Uterus (tissue), 4 donors: Measurements from ENCODE around the gene LBHD1. TPM values are rescaled to one million over a fixed set of nuclear protein-coding genes. Genes with fewer than 3 reads are reported as not detected.

ENCODE experiments used
- DNase-seq, 2 donors: peaks; one replicate each; pipeline ENCODE4 v3.0.0-alpha.2; 2019 to 2020
- H3K27ac ChIP-seq, 2 donors: fragments of 200-600 bp; sonication (generic); 1 replicate in 1 of 2; 2 replicates in 1 of 2; pipeline ENCODE4 v1.5.1; 2016 to 2018
- H3K27me3 ChIP-seq, 2 donors: fragments of 200-600 bp; sonication (generic); one replicate each; pipeline ENCODE4 v1.5.1; 2018 to 2019; ENCODE audit warnings: control low read depth in 1 of 2
- H3K36me3 ChIP-seq, 2 donors: fragments of 200-600 bp; sonication (generic); one replicate each; pipeline ENCODE4 v1.5.1; 2019; ENCODE audit warnings: control low read depth in 1 of 2
- H3K4me1 ChIP-seq, 2 donors: fragments of 200-600 bp; sonication (generic); one replicate each; pipeline ENCODE4 v1.5.1; 2018 to 2019; ENCODE audit warnings: control low read depth in 1 of 2
- H3K4me3 ChIP-seq, 2 donors: fragments of 200-600 bp; sonication (generic); 1 replicate in 1 of 2; 2 replicates in 1 of 2; pipeline ENCODE4 v1.5.1; 2018 to 2019; ENCODE audit warnings: mild to moderate bottlenecking in 1 of 2
- H3K9me3 ChIP-seq, 2 donors: fragments of 200-600 bp; sonication (generic); one replicate each; pipeline ENCODE4 v1.5.1; 2019; ENCODE audit warnings: control low read depth in 1 of 2
- CTCF ChIP-seq, 4 experiments: fragments of 200-600 bp in 2 of 4; fragments of 450-650 bp in 2 of 4; sonication (generic) in 2 of 4; IDR thresholded peaks; one replicate each; pipeline ENCODE4 v1.5.1; 2016 to 2019; ENCODE audit warnings: antibody characterized with exemption in 4 of 4, mild to moderate bottlenecking in 2 of 4, moderate library complexity in 1 of 4
- POLR2A ChIP-seq, 2 donors: fragments of 450-650 bp; IDR thresholded peaks; one replicate each; pipeline ENCODE4 v1.6.1; 2016; ENCODE audit warnings: antibody characterized with exemption in 2 of 2, mild to moderate bottlenecking in 1 of 2, moderate library complexity in 1 of 2
- intact Hi-C: fragments of 100-400 bp; cut with DNase I; formaldehyde crosslinking; loops from one replicate; pipeline ENCODE4 v1.15.1; 2023; ENCODE audit warnings: low total_unique reads
- total RNA-seq, 4 donors: library from RNA; depleted of rRNA in 3 of 4; stranded (reverse); fragments of >200 nt in 3 of 4; gene quantifications; one replicate each; pipeline versions ENCODE4 v1.1.0 to v1.2.4, GENCODE V29; 2014 to 2023
- donor health status: DM: yes; HTN: yes; CAD: no.

The LBHD1 gene
- total RNA-seq, 4 donors from 2014 or later = 3.5 to 18.2 (median 6.9) TPM; not detected in 1

- H3K4me1 ChIP-seq = peaks cover 6 to 10% of the 10 kb centered on the region in 2 donors
- TF ChIP-seq POLR2A (IDR thresholded peaks at IDR 0.05) (no peak), CTCF (IDR thresholded peaks at IDR 0.05) (no peak)
- H3K36me3 ChIP-seq = no peaks in the 10 kb centered on the region
Observed at GRCh38 chr11:62713343-62713742, 41.3 kb upstream of the LBHD1 start.

GRCh38 chr11:62712861-62713260 lies 40.8 kb upstream of the LBHD1 start:
- Histone ChIP-seq H3K27ac (no peak overlapping the region), H3K4me1 (peaks cover 6 to 14% of the 10 kb centered on the region in 2 donors), H3K9me3 (no peaks in the 10 kb centered on the region), H3K36me3 (no peaks in the 10 kb centered on the region), H3K4me3 (no peak overlapping the region), H3K27me3 (no peaks in the 10 kb centered on the region)
- DNase-seq = no peak
- no peak for TF ChIP-seq CTCF (IDR thresholded peaks at IDR 0.05)
- no peak for TF ChIP-seq POLR2A (IDR thresholded peaks at IDR 0.05)
- intact Hi-C loops = no loop called here

More at GRCh38 chr11:62713343-62713742, 41.3 kb upstream of the LBHD1 start:
- Histone ChIP-seq H3K9me3 (no peaks in the 10 kb centered on the region), H3K27ac (no peak overlapping the region), H3K27me3 (no peaks in the 10 kb centered on the region), H3K4me3 (no peak overlapping the region)
- intact Hi-C loops = no loop called here
- no peak for DNase-seq

- H3K9me3 ChIP-seq = no peaks in the 10 kb centered on the region
- DNase-seq = no peak
- H3K27me3 ChIP-seq = no peaks in the 10 kb centered on the region
- TF ChIP-seq POLR2A (IDR thresholded peaks at IDR 0.05) = no peak
- no peak for TF ChIP-seq CTCF (IDR thresholded peaks at IDR 0.05)
- H3K27ac ChIP-seq = no peak overlapping the region
- no peaks in the 10 kb centered on the region for H3K36me3 ChIP-seq
- H3K4me3 ChIP-seq = no peak overlapping the region
- intact Hi-C loops = no loop called here
- peaks cover 6 to 14% of the 10 kb centered on the region in 2 donors for H3K4me1 ChIP-seq
Observed at GRCh38 chr11:62712276-62712812, 40.3 kb upstream of the LBHD1 start.

- intact Hi-C loops = no loop called here
- Histone ChIP-seq H3K27ac (peak overlapping the region; percentile 89 to 94), H3K27me3 (no peaks in the 10 kb centered on the region), H3K4me3 (peak overlapping the region; percentile 49 to 54), H3K4me1 (peaks cover 9 to 22% of the 10 kb centered on the region in 2 donors), H3K36me3 (no peaks in the 10 kb centered on the region), H3K9me3 (no peaks in the 10 kb centered on the region)
- no peak for DNase-seq
- no peak for TF ChIP-seq POLR2A (IDR thresholded peaks at IDR 0.05)
- no peak for TF ChIP-seq CTCF (IDR thresholded peaks at IDR 0.05)
Observed at GRCh38 chr11:62710001-62710345, 37.9 kb upstream of the LBHD1 start.

GRCh38 chr11:62709247-62710000 lies 37.4 kb upstream of the LBHD1 start:
- intact Hi-C loops = no loop called here
- TF ChIP-seq POLR2A (IDR thresholded peaks at IDR 0.05) = peak; percentile 60 to 64
- peak in 3 of 4 experiments; percentile 28 to 33 (median 31) for TF ChIP-seq CTCF (IDR thresholded peaks at IDR 0.05)
- H3K27me3 ChIP-seq = no peaks in the 10 kb centered on the region
- H3K4me1 ChIP-seq = peaks cover 9 to 22% of the 10 kb centered on the region in 2 donors
- no peaks in the 10 kb centered on the region for H3K9me3 ChIP-seq
- no peaks in the 10 kb centered on the region for H3K36me3 ChIP-seq
- H3K27ac ChIP-seq = peak overlapping the region; percentile 89 to 94
- peak overlapping the region; percentile 49 to 54 for H3K4me3 ChIP-seq
- DNase-seq = peak; percentile 98 to 99
